OCI-LY1 (cell line): Measurements from ENCODE around the gene BSCL2.
A peak's percentile ranks its signal among the peaks of the same experiment; 100 is the strongest.

Source experiments
- H2AFZ ChIP-seq: fragments of 200-600 bp; sonication (generic), shearing (Covaris generic); 2 replicates; pipeline ENCODE4 v1.6.0; 2014; ENCODE audit warnings: antibody characterized with exemption, mild to moderate bottlenecking, low read length
- H3F3A ChIP-seq: fragments of 200-600 bp; sonication (generic), shearing (Covaris generic); 2 replicates; pipeline ENCODE4 v1.6.0; 2014; ENCODE audit warnings: mild to moderate bottlenecking, antibody characterized with exemption, low read length, moderate library complexity; ENCODE audit not compliant: insufficient read depth
- H3K27ac ChIP-seq: fragments of 200-600 bp; sonication (generic); 2 replicates; pipeline ENCODE4 v1.5.1; 2014; ENCODE audit warnings: low read length, mixed run types, mild to moderate bottlenecking, low read depth; ENCODE audit not compliant: poor library complexity, severe bottlenecking
- H3K27me3 ChIP-seq: fragments of 200-600 bp; sonication (generic); 2 replicates; pipeline ENCODE4 v1.6.0; 2014; ENCODE audit warnings: antibody characterized with exemption, mild to moderate bottlenecking, low read length, moderate library complexity; ENCODE audit not compliant: insufficient read depth
- H3K36me3 ChIP-seq: fragments of 200-600 bp; sonication (generic); 2 replicates; pipeline ENCODE4 v1.6.1; 2014; ENCODE audit warnings: mild to moderate bottlenecking, antibody characterized with exemption, low read length, moderate library complexity, mixed read lengths; ENCODE audit not compliant: insufficient read depth
- H3K4me1 ChIP-seq: fragments of 200-600 bp; sonication (generic); 2 replicates; pipeline ENCODE4 v1.5.1; 2014; ENCODE audit warnings: mild to moderate bottlenecking, low read length, moderate library complexity; ENCODE audit not compliant: insufficient read depth, severe bottlenecking
- H3K4me2 ChIP-seq: fragments of 200-600 bp; sonication (generic), shearing (Covaris generic); 2 replicates; pipeline ENCODE4 v1.6.1; 2014; ENCODE audit warnings: low read length
- H3K4me3 ChIP-seq: fragments of 200-600 bp; sonication (generic); 2 replicates; pipeline ENCODE4 v1.5.1; 2014; ENCODE audit warnings: low read length, low read depth, mild to moderate bottlenecking, mixed read lengths; ENCODE audit not compliant: poor library complexity, severe bottlenecking
- H3K79me2 ChIP-seq: fragments of 200-600 bp; shearing (Covaris generic); 2 replicates; pipeline ENCODE4 v1.6.1; 2016; ENCODE audit warnings: mixed run types, low read length, mixed read lengths; ENCODE audit not compliant: insufficient read depth
- H3K9ac ChIP-seq: fragments of 200-600 bp; sonication (generic), shearing (Covaris generic); 2 replicates; pipeline ENCODE4 v1.6.1; 2014; ENCODE audit warnings: mild to moderate bottlenecking, low read length, mixed read lengths
- H3K9me2 ChIP-seq: fragments of 200-600 bp; sonication (generic), shearing (Covaris generic); 2 replicates; pipeline ENCODE4 v1.6.1; 2014; ENCODE audit warnings: low read depth, mild to moderate bottlenecking, low read length, mixed read lengths
- H3K9me3 ChIP-seq: fragments of 200-600 bp; shearing (Covaris generic); 2 replicates; pipeline ENCODE4 v1.6.1; 2014; ENCODE audit warnings: low read length, mixed read lengths
- H4K20me1 ChIP-seq: fragments of 200-600 bp; sonication (generic), shearing (Covaris generic); 2 replicates; pipeline ENCODE4 v1.6.0; 2016; ENCODE audit warnings: mild to moderate bottlenecking, low read length; ENCODE audit not compliant: insufficient read depth
- CTCF ChIP-seq: fragments of 200-600 bp; sonication (generic), shearing (Covaris generic); IDR thresholded peaks from 2 replicates; pipeline ENCODE4 v1.5.1; 2017; ENCODE audit warnings: mild to moderate bottlenecking, antibody characterized with exemption, low read length, moderate library complexity, mixed read lengths
- EZH2 ChIP-seq: fragments of 200-600 bp; sonication (generic), shearing (Covaris generic); IDR thresholded peaks from 2 replicates; pipeline ENCODE4 v1.8.0; 2017; ENCODE audit warnings: borderline replicate concordance, mixed run types, mild to moderate bottlenecking, antibody characterized with exemption, low read length, moderate library complexity, mixed read lengths

BSCL2 gene

GRCh38 chr11:62713343-62713742 is 6.1 kb upstream of the BSCL2 start:
- no peaks in the 10 kb centered on the region for H4K20me1 ChIP-seq
- H2AFZ ChIP-seq: no peak overlapping the region
- H3K4me1 ChIP-seq: peaks cover 25% of the 10 kb centered on the region
- no peaks in the 10 kb centered on the region for H3K9me3 ChIP-seq
- no peaks in the 10 kb centered on the region for H3K27me3 ChIP-seq
- H3K4me2 ChIP-seq: no peak overlapping the region
- TF ChIP-seq CTCF (no peak), EZH2 (no peak)
- H3K9me2 ChIP-seq: no peaks in the 10 kb centered on the region
- no peaks in the 10 kb centered on the region for H3K79me2 ChIP-seq
- peaks cover 81% of the 10 kb centered on the region for H3K36me3 ChIP-seq
- peak overlapping the region; percentile 45 for H3K27ac ChIP-seq
- no peak overlapping the region for H3K4me3 ChIP-seq
- H3F3A ChIP-seq: peaks cover 12% of the 10 kb centered on the region; the same call in 1 of the 2 replicates
- H3K9ac ChIP-seq: no peak overlapping the region

GRCh38 chr11:62712861-62713260 is 5.6 kb upstream of the BSCL2 start:
- H3K4me3 ChIP-seq: no peak overlapping the region
- no peak overlapping the region for H3K4me2 ChIP-seq
- H3K9me2 ChIP-seq: no peaks in the 10 kb centered on the region
- peaks cover 12% of the 10 kb centered on the region; the same call in 1 of the 2 replicates for H3F3A ChIP-seq
- no peak overlapping the region for H3K9ac ChIP-seq
- H2AFZ ChIP-seq: no peak overlapping the region
- H4K20me1 ChIP-seq: no peaks in the 10 kb centered on the region
- peaks cover 30% of the 10 kb centered on the region for H3K4me1 ChIP-seq
- no peaks in the 10 kb centered on the region for H3K27me3 ChIP-seq
- TF ChIP-seq EZH2: no peak
- no peak for TF ChIP-seq CTCF
- peak overlapping the region; percentile 45 for H3K27ac ChIP-seq
- H3K79me2 ChIP-seq: no peaks in the 10 kb centered on the region
- H3K36me3 ChIP-seq: peaks cover 78% of the 10 kb centered on the region
- no peaks in the 10 kb centered on the region for H3K9me3 ChIP-seq

- Histone ChIP-seq H3K27ac (peak overlapping the region; percentile 45), H3K9me3 (no peaks in the 10 kb centered on the region), H3K4me1 (peaks cover 35% of the 10 kb centered on the region), H4K20me1 (no peaks in the 10 kb centered on the region), H3K4me3 (no peak overlapping the region), H2AFZ (no peak overlapping the region), H3K9me2 (no peaks in the 10 kb centered on the region), H3K79me2 (no peaks in the 10 kb centered on the region), H3F3A (peaks cover 18% of the 10 kb centered on the region; the same call in 1 of the 2 replicates), H3K36me3 (peaks cover 74% of the 10 kb centered on the region), H3K9ac (no peak overlapping the region), H3K27me3 (no peaks in the 10 kb centered on the region), H3K4me2 (no peak overlapping the region)
- TF ChIP-seq EZH2: no peak
- no peak for TF ChIP-seq CTCF
Observed at GRCh38 chr11:62712276-62712812, 5.1 kb upstream of the BSCL2 start.
